Measurements from ENCODE around the gene ZBTB26.

- TF ChIP-seq CTCF (IDR thresholded peaks at IDR 0.05): no peak
- no peak for TF ChIP-seq ZFX (IDR thresholded peaks at IDR 0.05; ENCODE audit: borderline replicate concordance)
These were observed 26.9 kb downstream of the ZBTB26 start for GRCh38 chr9:122904466-122904822.
